HepG2 (cell line): ENCODE measurements around the gene MMP7.

Experiments
- CREM ChIP-seq, 2 experiments: sonication (generic) in 1 of 2; formaldehyde crosslinking in 1 of 2; IDR thresholded peaks; 2 replicates each; pipeline versions ENCODE4 v1.4.0 to v1.6.1; 2016 to 2020; ENCODE audit warnings: antibody characterized with exemption in 1 of 2, mild to moderate bottlenecking in 1 of 2, missing genetic modification reagents in 1 of 2
- CTCF ChIP-seq: sonication (generic); formaldehyde crosslinking; IDR thresholded peaks from 2 replicates; pipeline ENCODE4 v1.5.0; 2020; ENCODE audit warnings: mild to moderate bottlenecking, missing genetic modification reagents, moderate library complexity
- ESRRA ChIP-seq: sonication (generic); formaldehyde crosslinking; IDR thresholded peaks from 2 replicates; pipeline ENCODE4 v1.5.1; 2020; ENCODE audit warnings: mild to moderate bottlenecking, low read depth, missing genetic modification reagents
- GPBP1L1 ChIP-seq: sonication (generic); formaldehyde crosslinking; IDR thresholded peaks from 2 replicates; pipeline ENCODE4 v1.5.0; 2020; ENCODE audit warnings: mild to moderate bottlenecking, missing genetic modification reagents
- MAFK ChIP-seq, 2 experiments: IDR thresholded peaks in 1 of 2; conservative IDR thresholded peaks in 1 of 2; 2 replicates each; pipeline ENCODE4 v1.6.1; 2011; ENCODE audit warnings: improper control_type of control experiment in 2 of 2, low read length in 2 of 2
- PCBP2 ChIP-seq: fragments of 200-400 bp; formaldehyde crosslinking; optimal IDR thresholded peaks from 2 replicates; pipeline ENCODE3; 2018; ENCODE audit warnings: low read length, low read depth; ENCODE audit not compliant: poor library complexity, severe bottlenecking
- SMAD3 ChIP-seq: sonication (generic); formaldehyde crosslinking; IDR thresholded peaks from 2 replicates; pipeline ENCODE4 v1.4.0; 2020; ENCODE audit warnings: missing genetic modification reagents
- TAF1 ChIP-seq: sonication (generic); formaldehyde crosslinking; IDR thresholded peaks from 2 replicates; pipeline ENCODE4 v1.4.0; 2020; ENCODE audit warnings: missing genetic modification reagents
- ZNF101 ChIP-seq: sonication (generic); formaldehyde crosslinking; IDR thresholded peaks from 2 replicates; pipeline ENCODE4 v1.4.0; 2020; ENCODE audit warnings: mild to moderate bottlenecking, low read depth, missing genetic modification reagents, borderline replicate concordance
- ZNF362 ChIP-seq: sonication (generic); formaldehyde crosslinking; IDR thresholded peaks from 2 replicates; pipeline ENCODE4 v1.4.0; 2020; ENCODE audit warnings: missing genetic modification reagents, mild to moderate bottlenecking, borderline replicate concordance

- no peak for TF ChIP-seq ZNF362 (CRISPR knock-in tag)
- no peak for TF ChIP-seq ESRRA (CRISPR knock-in tag)
- TF ChIP-seq TAF1 (CRISPR knock-in tag): no peak
- TF ChIP-seq PCBP2: no peak
- TF ChIP-seq MAFK (conservative IDR thresholded peaks at IDR 0.05 in 1 of 2, IDR thresholded peaks at IDR 0.05 in 1 of 2; ENCODE audit: low read length in 2 of 2): no peak
- TF ChIP-seq ZNF101 (CRISPR knock-in tag): no peak
- no peak for TF ChIP-seq SMAD3 (CRISPR knock-in tag)
- TF ChIP-seq GPBP1L1 (CRISPR knock-in tag): no peak
- TF ChIP-seq CTCF (CRISPR knock-in tag): no peak
- TF ChIP-seq CREM (IDR thresholded peaks at IDR 0.05): no peak
- TF ChIP-seq CREM (CRISPR knock-in tag; IDR thresholded peaks at IDR 0.05): no peak
Observed at GRCh38 chr11:102516179-102516578, 14.4 kb downstream of the MMP7 start.
